Measurements from ENCODE around the gene FKBP10. TPM values are rescaled to one million over a fixed set of nuclear protein-coding genes. Genes with fewer than 3 reads are reported as not detected.
"Not testable (repeated sequence)": the region's sequence is repeated elsewhere in the genome, so short reads cannot be mapped to it uniquely, and the experiment has no call there.

The FKBP10 gene
- total RNA-seq, 1 experiment from 2014 or later = 1.9 TPM

GRCh38 chr17:41836550-41837196, 23.9 kb downstream of the FKBP10 start:
- Histone ChIP-seq H3K27me3 (ENCODE audit: low read length) (no peaks in the 10 kb centered on the region), H4K20me1 (ENCODE audit: insufficient read depth, low read depth, low read length) (no peaks in the 10 kb centered on the region), H2AFZ (ENCODE audit: low read length) (peak overlapping the region; percentile 79; the same call in 1 of the 2 replicates), H3K9me3 (ENCODE audit: low read length) (no peaks in the 10 kb centered on the region), H3K4me2 (ENCODE audit: low read depth, low read length, poor library complexity, severe bottlenecking) (peak overlapping the region; percentile 63), H3K4me1 (ENCODE audit: low read length) (peaks cover 18% of the 10 kb centered on the region), H3K4me3 (ENCODE audit: low read length) (peak overlapping the region; percentile 80; the same call in 1 of the 2 replicates), H3K9me2 (replicated peaks; ENCODE audit: insufficient read depth, low read length) (no peaks in the 10 kb centered on the region), H3K9ac (ENCODE audit: low read length) (peak overlapping the region; percentile 50), H3K79me2 (ENCODE audit: low read length) (no peaks in the 10 kb centered on the region), H3K27ac (ENCODE audit: low read length) (no peak overlapping the region), H3K36me3 (ENCODE audit: insufficient read depth, low read length) (no peaks in the 10 kb centered on the region)
- no peak for DNase-seq

- peak within 1 kb of the TSS; percentile 50 for H3K9ac ChIP-seq (ENCODE audit: low read length)
Measured at GRCh38 chr17:41837761-41838538, 25.1 kb downstream of the FKBP10 start, which contains the start of gene KLHL10. Gene KLHL10 (plus strand): TSS chr17:41837825. CDS start chr17:41837933, 108 bp downstream.

GRCh38 chr17:41839448-41839847, 26.6 kb downstream of the FKBP10 start:
- H3K27me3 ChIP-seq (ENCODE audit: low read length); H3K9me2 ChIP-seq (replicated peaks; ENCODE audit: insufficient read depth, low read length); H4K20me1 ChIP-seq (ENCODE audit: insufficient read depth, low read depth, low read length); H3K79me2 ChIP-seq (ENCODE audit: low read length); H3K4me3 ChIP-seq (ENCODE audit: low read length); H2AFZ ChIP-seq (ENCODE audit: low read length); H3K27ac ChIP-seq (ENCODE audit: low read length); H3K9me3 ChIP-seq (ENCODE audit: low read length); H3K4me2 ChIP-seq (ENCODE audit: low read depth, low read length, poor library complexity, severe bottlenecking); H3K9ac ChIP-seq (ENCODE audit: low read length); H3K36me3 ChIP-seq (ENCODE audit: insufficient read depth, low read length); DNase-seq: not testable (repeated sequence)
- H3K4me1 ChIP-seq (ENCODE audit: low read length) = peaks cover 18% of the 10 kb centered on the region

More at GRCh38 chr17:41837761-41838538, 25.1 kb downstream of the FKBP10 start, which contains the start of gene KLHL10:
- H3K4me1 ChIP-seq (ENCODE audit: low read length) = peaks cover 18% of the 10 kb centered on the region
- H2AFZ ChIP-seq (ENCODE audit: low read length) = peak within 1 kb of the TSS; percentile 79; the same call in 1 of the 2 replicates
- H3K79me2 ChIP-seq (ENCODE audit: low read length) = no peaks in the 10 kb centered on the region
- H3K36me3 ChIP-seq (ENCODE audit: insufficient read depth, low read length) = no peaks in the 10 kb centered on the region
- DNase-seq = no peak
- H3K4me2 ChIP-seq (ENCODE audit: low read depth, low read length, poor library complexity, severe bottlenecking) = peak within 1 kb of the TSS; percentile 63
- H4K20me1 ChIP-seq (ENCODE audit: insufficient read depth, low read depth, low read length) = no peaks in the 10 kb centered on the region
- no peak within 1 kb of the TSS for H3K27ac ChIP-seq (ENCODE audit: low read length)
- peak within 1 kb of the TSS; percentile 80; the same call in 1 of the 2 replicates for H3K4me3 ChIP-seq (ENCODE audit: low read length)
- no peaks in the 10 kb centered on the region for H3K27me3 ChIP-seq (ENCODE audit: low read length)
- H3K9me2 ChIP-seq (replicated peaks; ENCODE audit: insufficient read depth, low read length) = no peaks in the 10 kb centered on the region
- H3K9me3 ChIP-seq (ENCODE audit: low read length) = no peaks in the 10 kb centered on the region

- H3K27me3 ChIP-seq (ENCODE audit: low read length); H2AFZ ChIP-seq (ENCODE audit: low read length); H3K9ac ChIP-seq (ENCODE audit: low read length); H3K79me2 ChIP-seq (ENCODE audit: low read length); H3K4me3 ChIP-seq (ENCODE audit: low read length); H3K27ac ChIP-seq (ENCODE audit: low read length); H3K4me2 ChIP-seq (ENCODE audit: low read depth, low read length, poor library complexity, severe bottlenecking); H3K9me2 ChIP-seq (replicated peaks; ENCODE audit: insufficient read depth, low read length); H3K4me1 ChIP-seq (ENCODE audit: low read length); H4K20me1 ChIP-seq (ENCODE audit: insufficient read depth, low read depth, low read length); H3K9me3 ChIP-seq (ENCODE audit: low read length); DNase-seq; H3K36me3 ChIP-seq (ENCODE audit: insufficient read depth, low read length): not testable (repeated sequence)
Measured at GRCh38 chr17:41840781-41841180, 28.0 kb downstream of the FKBP10 start.

GRCh38 chr17:41844971-41845370, 32.2 kb downstream of the FKBP10 start:
- H3K79me2 ChIP-seq (ENCODE audit: low read length) = peaks cover 19% of the 10 kb centered on the region
- H3K4me2 ChIP-seq (ENCODE audit: low read depth, low read length, poor library complexity, severe bottlenecking) = no peak overlapping the region
- H3K9ac ChIP-seq (ENCODE audit: low read length) = no peak overlapping the region
- no peaks in the 10 kb centered on the region for H3K9me2 ChIP-seq (replicated peaks; ENCODE audit: insufficient read depth, low read length)
- H3K9me3 ChIP-seq (ENCODE audit: low read length) = no peaks in the 10 kb centered on the region
- no peaks in the 10 kb centered on the region for H3K27me3 ChIP-seq (ENCODE audit: low read length)
- H3K4me3 ChIP-seq (ENCODE audit: low read length) = no peak overlapping the region
- peaks cover 30% of the 10 kb centered on the region for H4K20me1 ChIP-seq (ENCODE audit: insufficient read depth, low read depth, low read length)
- peaks cover 7% of the 10 kb centered on the region; the same call in 1 of the 2 replicates for H3K36me3 ChIP-seq (ENCODE audit: insufficient read depth, low read length)
- H3K4me1 ChIP-seq (ENCODE audit: low read length) = peaks cover 12% of the 10 kb centered on the region
- no peak for DNase-seq
- H2AFZ ChIP-seq (ENCODE audit: low read length) = no peak overlapping the region
- no peak overlapping the region for H3K27ac ChIP-seq (ENCODE audit: low read length)

GRCh38 chr17:41848788-41849187, 36.0 kb downstream of the FKBP10 start:
- H3K4me1 ChIP-seq (ENCODE audit: low read length) = peaks cover 32% of the 10 kb centered on the region
- peak overlapping the region; percentile 53 for H3K4me2 ChIP-seq (ENCODE audit: low read depth, low read length, poor library complexity, severe bottlenecking)
- no peaks in the 10 kb centered on the region for H3K9me2 ChIP-seq (replicated peaks; ENCODE audit: insufficient read depth, low read length)
- H3K4me3 ChIP-seq (ENCODE audit: low read length) = no peak overlapping the region
- no peak overlapping the region for H3K9ac ChIP-seq (ENCODE audit: low read length)
- peaks cover 21% of the 10 kb centered on the region; the same call in 1 of the 2 replicates for H3K36me3 ChIP-seq (ENCODE audit: insufficient read depth, low read length)
- no peaks in the 10 kb centered on the region for H3K9me3 ChIP-seq (ENCODE audit: low read length)
- no peak overlapping the region for H2AFZ ChIP-seq (ENCODE audit: low read length)
- peaks cover 52% of the 10 kb centered on the region for H3K79me2 ChIP-seq (ENCODE audit: low read length)
- no peak overlapping the region for H3K27ac ChIP-seq (ENCODE audit: low read length)
- H3K27me3 ChIP-seq (ENCODE audit: low read length) = no peaks in the 10 kb centered on the region
- H4K20me1 ChIP-seq (ENCODE audit: insufficient read depth, low read depth, low read length) = peaks cover 52% of the 10 kb centered on the region
- no peak for DNase-seq

- peaks cover 58% of the 10 kb centered on the region for H3K79me2 ChIP-seq (ENCODE audit: low read length)
- H3K4me3 ChIP-seq (ENCODE audit: low read length) = no peak overlapping the region
- peaks cover 28% of the 10 kb centered on the region for H3K36me3 ChIP-seq (ENCODE audit: insufficient read depth, low read length)
- no peak overlapping the region for H3K27ac ChIP-seq (ENCODE audit: low read length)
- DNase-seq = no peak
- 0 out of 2 replicates have a peak overlapping the region, but pooled peaks have one; percentile 26 for H3K9ac ChIP-seq (ENCODE audit: low read length)
- peaks cover 32% of the 10 kb centered on the region for H3K4me1 ChIP-seq (ENCODE audit: low read length)
- no peaks in the 10 kb centered on the region for H3K27me3 ChIP-seq (ENCODE audit: low read length)
- H2AFZ ChIP-seq (ENCODE audit: low read length) = no peak overlapping the region
- peaks cover 59% of the 10 kb centered on the region for H4K20me1 ChIP-seq (ENCODE audit: insufficient read depth, low read depth, low read length)
- no peaks in the 10 kb centered on the region for H3K9me3 ChIP-seq (ENCODE audit: low read length)
- peak overlapping the region; percentile 53 for H3K4me2 ChIP-seq (ENCODE audit: low read depth, low read length, poor library complexity, severe bottlenecking)
- no peaks in the 10 kb centered on the region for H3K9me2 ChIP-seq (replicated peaks; ENCODE audit: insufficient read depth, low read length)
Measured at GRCh38 chr17:41849251-41849990, 36.6 kb downstream of the FKBP10 start.

- peaks cover 33% of the 10 kb centered on the region for H3K36me3 ChIP-seq (ENCODE audit: insufficient read depth, low read length)
- H3K4me3 ChIP-seq (ENCODE audit: low read length); DNase-seq; H3K9me3 ChIP-seq (ENCODE audit: low read length); H3K4me2 ChIP-seq (ENCODE audit: low read depth, low read length, poor library complexity, severe bottlenecking); H3K9ac ChIP-seq (ENCODE audit: low read length); H3K27me3 ChIP-seq (ENCODE audit: low read length); H3K27ac ChIP-seq (ENCODE audit: low read length); H3K9me2 ChIP-seq (replicated peaks; ENCODE audit: insufficient read depth, low read length); H2AFZ ChIP-seq (ENCODE audit: low read length): not testable (repeated sequence)
- peaks cover 63% of the 10 kb centered on the region for H4K20me1 ChIP-seq (ENCODE audit: insufficient read depth, low read depth, low read length)
- H3K4me1 ChIP-seq (ENCODE audit: low read length) = peaks cover 32% of the 10 kb centered on the region
- peaks cover 69% of the 10 kb centered on the region for H3K79me2 ChIP-seq (ENCODE audit: low read length)
Measured at GRCh38 chr17:41851382-41851781, 38.6 kb downstream of the FKBP10 start.

Data from Karpas-422 (cell line).